HG03342 (cell line): ENCODE data around the gene ST3GAL6.

Experiments
- ATAC-seq: cut with Tn5 transposase; IDR thresholded peaks from one replicate; pipeline ENCODE4 v1.9.1; 2021; ENCODE audit warnings: mild to moderate bottlenecking, moderate library complexity; ENCODE audit not compliant: unreplicated experiment

The ST3GAL6 gene

GRCh38 chr3:98739266-98739665 lies 23.9 kb upstream of the ST3GAL6 start:
- no peak for ATAC-seq

- ATAC-seq, result no peak
Observed at GRCh38 chr3:98740324-98740723, 22.8 kb upstream of the ST3GAL6 start.

- ATAC-seq, result no peak
Observed at GRCh38 chr3:98741121-98741716, 21.9 kb upstream of the ST3GAL6 start.

GRCh38 chr3:98743071-98743470 lies 20.1 kb upstream of the ST3GAL6 start:
- ATAC-seq, result no peak

GRCh38 chr3:98744283-98744682 lies 18.9 kb upstream of the ST3GAL6 start:
- peak; percentile 50 for ATAC-seq

GRCh38 chr3:98745718-98746117 lies 17.4 kb upstream of the ST3GAL6 start:
- ATAC-seq, result no peak

- ATAC-seq, result no peak
Observed at GRCh38 chr3:98746122-98746521, 17.0 kb upstream of the ST3GAL6 start.

GRCh38 chr3:98746882-98747281 lies 16.3 kb upstream of the ST3GAL6 start:
- ATAC-seq, result no peak

GRCh38 chr3:98750276-98750919 lies 12.7 kb upstream of the ST3GAL6 start:
- no peak for ATAC-seq

GRCh38 chr3:98754483-98754882 lies 8.7 kb upstream of the ST3GAL6 start:
- no peak for ATAC-seq

GRCh38 chr3:98755601-98756000 lies 7.5 kb upstream of the ST3GAL6 start:
- ATAC-seq, result no peak

- ATAC-seq, result no peak
Observed at GRCh38 chr3:98759629-98760028, 3.5 kb upstream of the ST3GAL6 start.

GRCh38 chr3:98761643-98762229 lies 1.4 kb upstream of the ST3GAL6 start:
- ATAC-seq, result no peak

- no peak for ATAC-seq
Observed at GRCh38 chr3:98763819-98764418, 779 bp downstream of the ST3GAL6 start.

- ATAC-seq, result no peak
Observed at GRCh38 chr3:98764472-98764884, 1.3 kb downstream of the ST3GAL6 start.

- no peak for ATAC-seq
Observed at GRCh38 chr3:98765721-98766120, 2.6 kb downstream of the ST3GAL6 start.

- no peak for ATAC-seq
Observed at GRCh38 chr3:98766924-98767323, 3.8 kb downstream of the ST3GAL6 start.

- no peak for ATAC-seq
Observed at GRCh38 chr3:98768961-98769360, 5.8 kb downstream of the ST3GAL6 start.

- no peak for ATAC-seq
Observed at GRCh38 chr3:98769448-98769847, 6.3 kb downstream of the ST3GAL6 start.

- ATAC-seq, result peak; percentile 92
Observed at GRCh38 chr3:98770261-98771039, 7.3 kb downstream of the ST3GAL6 start.

GRCh38 chr3:98772022-98772421 lies 8.9 kb downstream of the ST3GAL6 start:
- no peak for ATAC-seq
